AG10803 (cell line): ENCODE measurements around the gene PLXNA4.

Experiments used
- DNase-seq: peaks from one replicate; pipeline ENCODE4 v3.0.0; 2010; ENCODE audit warnings: low read depth
- H3K4me3 ChIP-seq: 2 replicates; pipeline ENCODE4 v1.5.1; 2011; ENCODE audit warnings: mild to moderate bottlenecking, low read length, control low read depth
- TF ChIP-seq, protein P1 (sequence below): conservative IDR thresholded peaks from 2 replicates; pipeline ENCODE4 v1.5.1; 2011; ENCODE audit warnings: mild to moderate bottlenecking, low read length, control low read depth, inconsistent platforms

The PLXNA4 gene

GRCh38 chr7:132345543-132346129 lies 230.6 kb downstream of the PLXNA4 start:
- TF ChIP-seq, protein P1, sequence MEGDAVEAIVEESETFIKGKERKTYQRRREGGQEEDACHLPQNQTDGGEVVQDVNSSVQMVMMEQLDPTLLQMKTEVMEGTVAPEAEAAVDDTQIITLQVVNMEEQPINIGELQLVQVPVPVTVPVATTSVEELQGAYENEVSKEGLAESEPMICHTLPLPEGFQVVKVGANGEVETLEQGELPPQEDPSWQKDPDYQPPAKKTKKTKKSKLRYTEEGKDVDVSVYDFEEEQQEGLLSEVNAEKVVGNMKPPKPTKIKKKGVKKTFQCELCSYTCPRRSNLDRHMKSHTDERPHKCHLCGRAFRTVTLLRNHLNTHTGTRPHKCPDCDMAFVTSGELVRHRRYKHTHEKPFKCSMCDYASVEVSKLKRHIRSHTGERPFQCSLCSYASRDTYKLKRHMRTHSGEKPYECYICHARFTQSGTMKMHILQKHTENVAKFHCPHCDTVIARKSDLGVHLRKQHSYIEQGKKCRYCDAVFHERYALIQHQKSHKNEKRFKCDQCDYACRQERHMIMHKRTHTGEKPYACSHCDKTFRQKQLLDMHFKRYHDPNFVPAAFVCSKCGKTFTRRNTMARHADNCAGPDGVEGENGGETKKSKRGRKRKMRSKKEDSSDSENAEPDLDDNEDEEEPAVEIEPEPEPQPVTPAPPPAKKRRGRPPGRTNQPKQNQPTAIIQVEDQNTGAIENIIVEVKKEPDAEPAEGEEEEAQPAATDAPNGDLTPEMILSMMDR, result no peak
- DNase-seq, result no peak
- no peak overlapping the region for H3K4me3 ChIP-seq

DNA sequence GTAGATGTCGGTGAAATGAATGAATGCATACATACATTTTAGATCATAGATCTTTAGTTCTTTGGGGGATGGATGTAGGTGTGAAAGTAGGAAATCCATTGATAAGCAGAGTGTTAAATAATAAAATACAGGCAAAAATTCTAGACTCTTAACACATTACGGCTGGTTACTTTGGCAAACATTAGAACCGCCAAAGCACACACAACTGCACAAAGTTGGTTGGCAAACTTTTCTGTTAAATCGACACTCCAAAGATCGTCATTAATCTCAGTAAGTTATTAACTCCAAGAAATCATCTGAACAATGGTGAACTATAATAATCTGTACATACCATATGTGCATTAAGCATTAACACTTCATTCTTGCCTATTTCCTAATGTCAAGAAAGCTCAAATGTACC lies 231.2 kb downstream of the PLXNA4 start:
- TF ChIP-seq, protein P1, result no peak
- DNase-seq, result no peak
- no peak overlapping the region for H3K4me3 ChIP-seq

- H3K4me3 ChIP-seq, result no peak overlapping the region
- DNase-seq, result peak; percentile 81
- TF ChIP-seq, protein P1, result no peak
Observed at GRCh38 chr7:132343199-132343598, 233.1 kb downstream of the PLXNA4 start.

DNA sequence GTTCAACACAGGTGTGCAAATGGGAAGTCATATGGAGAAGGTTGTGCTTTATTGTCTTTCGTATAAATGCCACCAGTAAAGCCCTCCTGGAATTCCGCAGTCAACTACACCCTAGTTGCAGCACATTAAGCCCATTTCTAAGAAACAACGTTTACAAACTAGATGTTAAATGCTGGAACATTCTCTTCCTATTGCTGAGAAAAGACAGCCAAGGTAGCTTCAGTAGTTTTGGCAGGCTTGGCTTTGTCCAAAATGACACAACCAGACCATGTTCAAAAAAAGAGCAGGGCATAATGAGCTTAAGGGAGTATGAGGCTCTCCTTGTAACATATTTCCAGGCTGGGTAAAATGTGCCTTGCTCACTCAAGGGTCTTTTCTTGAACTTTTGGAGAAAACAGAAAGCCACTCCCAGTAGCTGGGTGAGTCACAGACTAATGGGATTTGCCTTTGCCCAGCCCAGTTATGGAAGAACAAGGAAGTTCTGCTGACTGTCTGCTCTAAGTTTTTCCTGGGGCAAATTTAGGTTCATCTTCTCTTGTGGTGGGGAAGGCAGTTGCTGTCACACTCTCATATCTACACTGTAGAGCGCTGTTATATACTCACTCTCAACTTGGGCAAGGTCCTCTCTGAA lies 238.7 kb downstream of the PLXNA4 start:
- H3K4me3 ChIP-seq, result no peak overlapping the region
- TF ChIP-seq, protein P1, result no peak
- no peak for DNase-seq

- no peak for DNase-seq
- no peak overlapping the region for H3K4me3 ChIP-seq
- TF ChIP-seq, protein P1, result no peak
Observed at GRCh38 chr7:132336797-132337196, 239.5 kb downstream of the PLXNA4 start.

GRCh38 chr7:132333301-132333700 lies 243.0 kb downstream of the PLXNA4 start:
- DNase-seq, result no peak
- H3K4me3 ChIP-seq, result no peak overlapping the region
- TF ChIP-seq, protein P1, result no peak

- DNase-seq, result no peak
- no peak overlapping the region for H3K4me3 ChIP-seq
- TF ChIP-seq, protein P1, result no peak
Observed at GRCh38 chr7:132328760-132329159, 247.5 kb downstream of the PLXNA4 start.
